SK-N-SH treated with all-trans-retinoic acid at 6 μM for 48 hours (cell line): ENCODE measurements around the gene GHRHR.

Experiments
- ATAC-seq: fragments of 200-7000 bp; cut with Tn5 transposase; 3 replicates; pipeline ENCODE4 v1.9.1; 2020; ENCODE audit warnings: mild to moderate bottlenecking, moderate library complexity
- ARNTL ChIP-seq: fragments of 450-650 bp; formaldehyde crosslinking; IDR thresholded peaks from 2 replicates; pipeline ENCODE4 v1.5.0; 2020; ENCODE audit warnings: low read depth, mild to moderate bottlenecking, moderate library complexity, borderline replicate concordance
- BACH2 ChIP-seq: fragments of 250-450 bp; sonication (Bioruptor Pico); IDR thresholded peaks from 2 replicates; pipeline ENCODE4 v1.9.0; 2021; ENCODE audit warnings: mild to moderate bottlenecking, borderline replicate concordance
- CSDC2 ChIP-seq: fragments of 250-450 bp; sonication (Bioruptor Pico); IDR thresholded peaks from 2 replicates; pipeline ENCODE4 v1.5.0; 2020; ENCODE audit warnings: mild to moderate bottlenecking, moderate library complexity
- ESRRG ChIP-seq: fragments of 250-450 bp; sonication (Bioruptor Pico); IDR thresholded peaks from 2 replicates; pipeline ENCODE4 v1.6.1; 2021; ENCODE audit warnings: mild to moderate bottlenecking
- GLIS3 ChIP-seq: fragments of 250-450 bp; sonication (Bioruptor Pico); IDR thresholded peaks from 2 replicates; pipeline ENCODE4 v1.5.0; 2020; ENCODE audit warnings: mild to moderate bottlenecking, moderate library complexity
- OSR1 ChIP-seq: fragments of 250-450 bp; sonication (Bioruptor Pico); IDR thresholded peaks from 2 replicates; pipeline ENCODE4 v1.8.0; 2022; ENCODE audit warnings: moderate library complexity, mild to moderate bottlenecking, inconsistent platforms
- PPARA ChIP-seq: fragments of 250-450 bp; sonication (Bioruptor Pico); IDR thresholded peaks from 2 replicates; pipeline ENCODE4 v1.5.0; 2020; ENCODE audit warnings: mild to moderate bottlenecking, borderline replicate concordance
- RARB ChIP-seq: fragments of 250-450 bp; sonication (Bioruptor Pico); IDR thresholded peaks from 2 replicates; pipeline ENCODE4 v1.8.0; 2021; ENCODE audit warnings: mild to moderate bottlenecking, moderate library complexity
- TOX ChIP-seq: fragments of 250-450 bp; sonication (Bioruptor Pico); IDR thresholded peaks from 2 replicates; pipeline ENCODE4 v1.8.0; 2021; ENCODE audit warnings: mild to moderate bottlenecking, moderate library complexity, borderline replicate concordance
- ZC3H10 ChIP-seq: fragments of 250-450 bp; sonication (Bioruptor Pico); IDR thresholded peaks from 2 replicates; pipeline ENCODE4 v1.5.1; 2021; ENCODE audit warnings: mild to moderate bottlenecking, moderate library complexity
- ZFP3 ChIP-seq: fragments of 250-450 bp; sonication (Bioruptor Pico); IDR thresholded peaks from 2 replicates; pipeline ENCODE4 v1.5.0; 2020; ENCODE audit warnings: mild to moderate bottlenecking, moderate library complexity
- ZFP30 ChIP-seq: fragments of 450-650 bp; formaldehyde crosslinking; IDR thresholded peaks from 2 replicates; pipeline ENCODE4 v1.5.0; 2022; ENCODE audit warnings: mild to moderate bottlenecking, moderate library complexity
- ZNF565 ChIP-seq: fragments of 450-650 bp; formaldehyde crosslinking; conservative IDR thresholded peaks from 2 replicates; pipeline ENCODE4 v1.5.0; 2020; ENCODE audit warnings: low read depth, mild to moderate bottlenecking, moderate library complexity
- ZNF70 ChIP-seq: fragments of 450-650 bp; formaldehyde crosslinking; IDR thresholded peaks from 2 replicates; pipeline ENCODE4 v1.5.0; 2020; ENCODE audit warnings: mild to moderate bottlenecking, moderate library complexity
- ZNF8 ChIP-seq: fragments of 450-650 bp; formaldehyde crosslinking; IDR thresholded peaks from 2 replicates; pipeline ENCODE4 v1.5.0; 2020; ENCODE audit warnings: mild to moderate bottlenecking, moderate library complexity
- TF ChIP-seq, protein P1 (sequence below): fragments of 250-450 bp; sonication (Bioruptor Pico); IDR thresholded peaks from 2 replicates; pipeline ENCODE4 v1.5.0; 2020; ENCODE audit warnings: mild to moderate bottlenecking, moderate library complexity
- TF ChIP-seq, protein P2 (sequence below): fragments of 250-450 bp; sonication (Bioruptor Pico); IDR thresholded peaks from 2 replicates; pipeline ENCODE4 v1.5.1; 2020; ENCODE audit warnings: low read depth, mild to moderate bottlenecking, moderate library complexity
- TF ChIP-seq, protein P3 (sequence below): fragments of 250-450 bp; sonication (Bioruptor Pico); IDR thresholded peaks from 2 replicates; pipeline ENCODE4 v1.8.0; 2021; ENCODE audit warnings: low read depth, mild to moderate bottlenecking, moderate library complexity, borderline replicate concordance
- TF ChIP-seq, protein P4 (sequence below): fragments of 250-450 bp; sonication (Bioruptor Pico); IDR thresholded peaks from 2 replicates; pipeline ENCODE4 v1.5.1; 2021; ENCODE audit warnings: mild to moderate bottlenecking, moderate library complexity
- TF ChIP-seq, protein P5 (sequence below): fragments of 250-450 bp; sonication (Bioruptor Pico); IDR thresholded peaks from 2 replicates; pipeline ENCODE4 v1.8.0; 2020; ENCODE audit warnings: mild to moderate bottlenecking, moderate library complexity, borderline replicate concordance

Gene GHRHR

DNA sequence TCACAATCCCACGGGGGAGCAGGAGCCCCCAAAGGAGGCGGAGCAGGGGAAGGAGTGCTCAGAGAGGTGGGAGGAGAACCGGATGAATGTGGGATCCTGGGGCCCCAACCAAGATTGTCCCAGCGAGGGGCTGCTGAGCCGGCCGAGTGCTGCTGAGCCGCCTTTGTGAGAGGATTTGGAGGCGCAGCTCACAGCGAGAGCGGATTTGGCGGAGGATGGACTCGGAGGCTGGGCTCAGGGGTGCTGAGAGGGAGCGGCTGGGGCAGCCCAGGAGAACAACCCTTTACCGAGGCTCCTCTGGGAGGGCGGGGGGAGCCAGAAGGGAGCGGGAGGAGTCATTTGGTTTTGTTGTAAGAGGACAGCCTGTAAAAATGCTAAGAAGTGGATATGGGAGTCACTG lies 23.0 kb downstream of the GHRHR start:
- TF ChIP-seq RARB (CRISPR knock-in tag): no peak
- no peak for ATAC-seq

DNA sequence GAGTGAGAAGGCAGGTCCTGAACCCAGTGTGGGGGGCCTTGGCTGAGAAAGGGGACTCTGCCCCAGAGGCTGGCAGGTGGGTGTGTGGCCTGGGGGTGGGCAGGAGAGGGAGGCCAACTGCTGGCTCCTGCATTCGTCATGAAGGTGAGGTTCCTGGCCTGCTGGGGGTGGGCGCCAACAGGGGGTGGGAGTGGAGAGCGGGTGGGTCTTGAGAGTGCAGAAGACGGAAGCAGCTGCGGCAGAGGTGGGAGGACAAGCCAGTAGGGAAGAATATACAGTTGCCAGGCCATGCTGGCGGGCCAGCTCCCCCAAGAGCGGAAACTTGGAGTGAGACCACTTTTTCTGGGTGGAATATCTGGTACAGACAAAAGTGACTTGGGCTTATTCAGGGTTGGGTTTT lies 23.4 kb downstream of the GHRHR start:
- TF ChIP-seq, protein P1, sequence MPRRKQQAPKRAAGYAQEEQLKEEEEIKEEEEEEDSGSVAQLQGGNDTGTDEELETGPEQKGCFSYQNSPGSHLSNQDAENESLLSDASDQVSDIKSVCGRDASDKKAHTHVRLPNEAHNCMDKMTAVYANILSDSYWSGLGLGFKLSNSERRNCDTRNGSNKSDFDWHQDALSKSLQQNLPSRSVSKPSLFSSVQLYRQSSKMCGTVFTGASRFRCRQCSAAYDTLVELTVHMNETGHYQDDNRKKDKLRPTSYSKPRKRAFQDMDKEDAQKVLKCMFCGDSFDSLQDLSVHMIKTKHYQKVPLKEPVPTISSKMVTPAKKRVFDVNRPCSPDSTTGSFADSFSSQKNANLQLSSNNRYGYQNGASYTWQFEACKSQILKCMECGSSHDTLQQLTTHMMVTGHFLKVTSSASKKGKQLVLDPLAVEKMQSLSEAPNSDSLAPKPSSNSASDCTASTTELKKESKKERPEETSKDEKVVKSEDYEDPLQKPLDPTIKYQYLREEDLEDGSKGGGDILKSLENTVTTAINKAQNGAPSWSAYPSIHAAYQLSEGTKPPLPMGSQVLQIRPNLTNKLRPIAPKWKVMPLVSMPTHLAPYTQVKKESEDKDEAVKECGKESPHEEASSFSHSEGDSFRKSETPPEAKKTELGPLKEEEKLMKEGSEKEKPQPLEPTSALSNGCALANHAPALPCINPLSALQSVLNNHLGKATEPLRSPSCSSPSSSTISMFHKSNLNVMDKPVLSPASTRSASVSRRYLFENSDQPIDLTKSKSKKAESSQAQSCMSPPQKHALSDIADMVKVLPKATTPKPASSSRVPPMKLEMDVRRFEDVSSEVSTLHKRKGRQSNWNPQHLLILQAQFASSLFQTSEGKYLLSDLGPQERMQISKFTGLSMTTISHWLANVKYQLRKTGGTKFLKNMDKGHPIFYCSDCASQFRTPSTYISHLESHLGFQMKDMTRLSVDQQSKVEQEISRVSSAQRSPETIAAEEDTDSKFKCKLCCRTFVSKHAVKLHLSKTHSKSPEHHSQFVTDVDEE (CRISPR knock-in tag): no peak
- TF ChIP-seq ZNF70 (CRISPR knock-in tag): no peak
- no peak for TF ChIP-seq ZNF8 (CRISPR knock-in tag)
- no peak for TF ChIP-seq TOX (CRISPR knock-in tag)
- TF ChIP-seq, protein P2, sequence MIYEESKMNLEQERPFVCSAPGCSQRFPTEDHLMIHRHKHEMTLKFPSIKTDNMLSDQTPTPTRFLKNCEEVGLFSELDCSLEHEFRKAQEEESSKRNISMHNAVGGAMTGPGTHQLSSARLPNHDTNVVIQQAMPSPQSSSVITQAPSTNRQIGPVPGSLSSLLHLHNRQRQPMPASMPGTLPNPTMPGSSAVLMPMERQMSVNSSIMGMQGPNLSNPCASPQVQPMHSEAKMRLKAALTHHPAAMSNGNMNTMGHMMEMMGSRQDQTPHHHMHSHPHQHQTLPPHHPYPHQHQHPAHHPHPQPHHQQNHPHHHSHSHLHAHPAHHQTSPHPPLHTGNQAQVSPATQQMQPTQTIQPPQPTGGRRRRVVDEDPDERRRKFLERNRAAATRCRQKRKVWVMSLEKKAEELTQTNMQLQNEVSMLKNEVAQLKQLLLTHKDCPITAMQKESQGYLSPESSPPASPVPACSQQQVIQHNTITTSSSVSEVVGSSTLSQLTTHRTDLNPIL (CRISPR knock-in tag): no peak
- TF ChIP-seq ZFP3 (CRISPR knock-in tag): no peak
- TF ChIP-seq, protein P3, sequence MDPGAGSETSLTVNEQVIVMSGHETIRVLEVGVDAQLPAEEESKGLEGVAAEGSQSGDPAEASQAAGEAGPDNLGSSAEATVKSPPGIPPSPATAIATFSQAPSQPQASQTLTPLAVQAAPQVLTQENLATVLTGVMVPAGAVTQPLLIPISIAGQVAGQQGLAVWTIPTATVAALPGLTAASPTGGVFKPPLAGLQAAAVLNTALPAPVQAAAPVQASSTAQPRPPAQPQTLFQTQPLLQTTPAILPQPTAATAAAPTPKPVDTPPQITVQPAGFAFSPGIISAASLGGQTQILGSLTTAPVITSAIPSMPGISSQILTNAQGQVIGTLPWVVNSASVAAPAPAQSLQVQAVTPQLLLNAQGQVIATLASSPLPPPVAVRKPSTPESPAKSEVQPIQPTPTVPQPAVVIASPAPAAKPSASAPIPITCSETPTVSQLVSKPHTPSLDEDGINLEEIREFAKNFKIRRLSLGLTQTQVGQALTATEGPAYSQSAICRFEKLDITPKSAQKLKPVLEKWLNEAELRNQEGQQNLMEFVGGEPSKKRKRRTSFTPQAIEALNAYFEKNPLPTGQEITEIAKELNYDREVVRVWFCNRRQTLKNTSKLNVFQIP: no peak
- TF ChIP-seq ZC3H10: no peak
- TF ChIP-seq RARB (CRISPR knock-in tag): no peak
- no peak for TF ChIP-seq OSR1
- no peak for TF ChIP-seq CSDC2 (CRISPR knock-in tag)
- TF ChIP-seq, protein P4, sequence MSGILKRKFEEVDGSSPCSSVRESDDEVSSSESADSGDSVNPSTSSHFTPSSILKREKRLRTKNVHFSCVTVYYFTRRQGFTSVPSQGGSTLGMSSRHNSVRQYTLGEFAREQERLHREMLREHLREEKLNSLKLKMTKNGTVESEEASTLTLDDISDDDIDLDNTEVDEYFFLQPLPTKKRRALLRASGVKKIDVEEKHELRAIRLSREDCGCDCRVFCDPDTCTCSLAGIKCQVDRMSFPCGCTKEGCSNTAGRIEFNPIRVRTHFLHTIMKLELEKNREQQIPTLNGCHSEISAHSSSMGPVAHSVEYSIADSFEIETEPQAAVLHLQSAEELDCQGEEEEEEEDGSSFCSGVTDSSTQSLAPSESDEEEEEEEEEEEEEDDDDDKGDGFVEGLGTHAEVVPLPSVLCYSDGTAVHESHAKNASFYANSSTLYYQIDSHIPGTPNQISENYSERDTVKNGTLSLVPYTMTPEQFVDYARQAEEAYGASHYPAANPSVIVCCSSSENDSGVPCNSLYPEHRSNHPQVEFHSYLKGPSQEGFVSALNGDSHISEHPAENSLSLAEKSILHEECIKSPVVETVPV (CRISPR knock-in tag): no peak
- TF ChIP-seq GLIS3 (CRISPR knock-in tag): no peak
- TF ChIP-seq, protein P5, sequence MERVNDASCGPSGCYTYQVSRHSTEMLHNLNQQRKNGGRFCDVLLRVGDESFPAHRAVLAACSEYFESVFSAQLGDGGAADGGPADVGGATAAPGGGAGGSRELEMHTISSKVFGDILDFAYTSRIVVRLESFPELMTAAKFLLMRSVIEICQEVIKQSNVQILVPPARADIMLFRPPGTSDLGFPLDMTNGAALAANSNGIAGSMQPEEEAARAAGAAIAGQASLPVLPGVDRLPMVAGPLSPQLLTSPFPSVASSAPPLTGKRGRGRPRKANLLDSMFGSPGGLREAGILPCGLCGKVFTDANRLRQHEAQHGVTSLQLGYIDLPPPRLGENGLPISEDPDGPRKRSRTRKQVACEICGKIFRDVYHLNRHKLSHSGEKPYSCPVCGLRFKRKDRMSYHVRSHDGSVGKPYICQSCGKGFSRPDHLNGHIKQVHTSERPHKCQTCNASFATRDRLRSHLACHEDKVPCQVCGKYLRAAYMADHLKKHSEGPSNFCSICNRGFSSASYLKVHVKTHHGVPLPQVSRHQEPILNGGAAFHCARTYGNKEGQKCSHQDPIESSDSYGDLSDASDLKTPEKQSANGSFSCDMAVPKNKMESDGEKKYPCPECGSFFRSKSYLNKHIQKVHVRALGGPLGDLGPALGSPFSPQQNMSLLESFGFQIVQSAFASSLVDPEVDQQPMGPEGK: no peak
- TF ChIP-seq ZFP30: no peak
- no peak for ATAC-seq

DNA sequence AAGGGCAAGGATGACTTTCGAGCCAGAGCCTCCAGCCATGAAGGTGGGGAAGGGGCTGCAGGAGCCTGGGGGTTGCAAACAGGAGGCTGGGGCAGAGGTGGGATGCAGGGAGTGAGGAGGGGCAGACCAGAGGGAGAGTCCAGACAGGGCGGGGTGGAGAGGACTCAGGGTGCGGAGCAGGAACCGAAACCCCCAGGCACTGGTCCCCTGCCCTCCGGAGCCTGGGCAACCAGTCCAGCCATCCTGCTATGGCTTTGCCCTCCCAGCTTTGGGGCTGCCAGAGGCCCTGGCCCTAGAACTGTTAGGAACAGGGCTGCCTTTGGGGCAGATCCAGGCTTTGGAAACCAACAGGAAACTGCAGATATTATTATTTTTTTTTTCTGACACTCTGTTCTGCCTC lies 24.2 kb downstream of the GHRHR start:
- no peak for ATAC-seq
- no peak for TF ChIP-seq RARB (CRISPR knock-in tag)
- TF ChIP-seq ZNF70 (CRISPR knock-in tag): no peak
- no peak for TF ChIP-seq ESRRG (CRISPR knock-in tag)
- no peak for TF ChIP-seq ZFP3 (CRISPR knock-in tag)
- TF ChIP-seq PPARA (CRISPR knock-in tag): no peak
- TF ChIP-seq ZFP30: no peak
- TF ChIP-seq GLIS3 (CRISPR knock-in tag): no peak
- no peak for TF ChIP-seq BACH2 (CRISPR knock-in tag)
- no peak for TF ChIP-seq ZC3H10
- TF ChIP-seq, protein P1 (CRISPR knock-in tag): no peak
- TF ChIP-seq, protein P5: no peak
- TF ChIP-seq TOX (CRISPR knock-in tag): no peak
- no peak for TF ChIP-seq ARNTL
- TF ChIP-seq, protein P2 (CRISPR knock-in tag): no peak
- TF ChIP-seq ZNF565 (CRISPR knock-in tag): no peak
- TF ChIP-seq, protein P3: no peak
